Dermis blood vessel endothelial cell (primary cell): ENCODE results near the gene OR52B2. TPM values are rescaled to one million over a fixed set of nuclear protein-coding genes. Genes with fewer than 3 reads are reported as not detected.
"Not testable (repeated sequence)": the region's sequence is repeated elsewhere in the genome, so short reads cannot be mapped to it uniquely, and the experiment has no call there.

Experiments
- DNase-seq: peaks from one replicate; pipeline ENCODE4 v3.0.0; 2010
- total RNA-seq: library from RNA; depleted of rRNA; stranded (reverse); fragments of >200 nt; gene quantifications from 2 replicates; pipeline ENCODE4 v1.2.3, GENCODE V29; 2014

The OR52B2 gene
- total RNA-seq, 1 donor from 2014 or later, result not detected

- no peak for DNase-seq
Measured at GRCh38 chr11:6151117-6151516, 19.0 kb downstream of the OR52B2 start.

- not testable (repeated sequence) for DNase-seq
Measured at GRCh38 chr11:6143737-6144136, 26.4 kb downstream of the OR52B2 start.

GRCh38 chr11:6142936-6143335, 27.2 kb downstream of the OR52B2 start:
- no peak for DNase-seq

GRCh38 chr11:6135936-6136335, 34.2 kb downstream of the OR52B2 start:
- DNase-seq, result not testable (repeated sequence)

GRCh38 chr11:6132431-6132830, 37.7 kb downstream of the OR52B2 start:
- DNase-seq, result no peak

GRCh38 chr11:6129635-6130034, 40.5 kb downstream of the OR52B2 start:
- DNase-seq, result no peak

- no peak for DNase-seq
Measured at GRCh38 chr11:6129011-6129410, 41.1 kb downstream of the OR52B2 start.

- no peak for DNase-seq
Measured at GRCh38 chr11:6127881-6128280, 42.2 kb downstream of the OR52B2 start.

GRCh38 chr11:6124245-6124644, 45.9 kb downstream of the OR52B2 start:
- no peak for DNase-seq

Other genes starting within 250 kb of the OR52B2 start
- not detected in 2 replicates for gene OR56A3, start 228.1 kb downstream of the OR52B2 start, total RNA-seq
- gene OR56A5, start 201.8 kb downstream of the OR52B2 start, total RNA-seq, result not detected in 2 replicates
- gene OR52L1, start 183.3 kb downstream of the OR52B2 start, total RNA-seq, result not detected in 2 replicates
- gene OR56A4, start 163.4 kb downstream of the OR52B2 start, total RNA-seq, result not detected in 2 replicates
- 0.14 TPM in 1 of 2 replicates, not detected in the other for gene OR56A1, start 139.6 kb downstream of the OR52B2 start, total RNA-seq
- not detected in 2 replicates for gene OR56B4, start 62.6 kb downstream of the OR52B2 start, total RNA-seq
- not detected in 2 replicates for gene OR52W1, start 28.9 kb upstream of the OR52B2 start, total RNA-seq
- gene C11orf42, start 35.2 kb upstream of the OR52B2 start, total RNA-seq, result not detected in 2 replicates
- 9.5 and 15.1 TPM in 2 replicates for gene FHIP1B, start 64.3 kb upstream of the OR52B2 start, total RNA-seq
- gene CNGA4, start 68.8 kb upstream of the OR52B2 start, total RNA-seq, result 0.09 TPM in 1 of 2 replicates, not detected in the other
- gene CCKBR, start 89.5 kb upstream of the OR52B2 start, total RNA-seq, result not detected in 2 replicates
- 201 and 220 TPM in 2 replicates for gene CAVIN3, start 150.2 kb upstream of the OR52B2 start, total RNA-seq
- gene SMPD1, start 220.1 kb upstream of the OR52B2 start, total RNA-seq, result 25.2 and 27.6 TPM in 2 replicates
- gene APBB1, start 248.8 kb upstream of the OR52B2 start, total RNA-seq, result 43.9 and 52.9 TPM in 2 replicates